ENCODE results near the gene METTL15.

DNA sequence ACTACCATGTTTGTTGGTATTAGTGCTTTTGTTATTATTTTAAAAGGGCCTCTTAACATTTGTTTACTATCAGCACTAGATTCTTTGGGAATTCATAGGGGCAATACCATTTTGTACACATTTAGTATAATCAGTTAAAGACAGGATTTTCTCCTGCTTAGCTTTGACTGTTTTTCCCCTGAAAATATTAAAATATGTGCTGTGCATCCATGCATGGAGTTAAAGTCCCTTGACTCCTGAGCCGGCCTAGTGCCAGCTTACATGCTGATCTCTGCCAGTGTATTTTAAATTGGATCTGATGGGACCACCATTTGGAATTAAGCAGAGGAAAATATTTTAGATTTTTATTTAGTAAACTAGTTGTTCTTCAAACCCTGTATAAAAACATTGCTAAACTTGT, 161.4 kb downstream of the METTL15 start:
- no peak for TF ChIP-seq POLR2A (IDR thresholded peaks at IDR 0.05)
- TF ChIP-seq, protein P1, sequence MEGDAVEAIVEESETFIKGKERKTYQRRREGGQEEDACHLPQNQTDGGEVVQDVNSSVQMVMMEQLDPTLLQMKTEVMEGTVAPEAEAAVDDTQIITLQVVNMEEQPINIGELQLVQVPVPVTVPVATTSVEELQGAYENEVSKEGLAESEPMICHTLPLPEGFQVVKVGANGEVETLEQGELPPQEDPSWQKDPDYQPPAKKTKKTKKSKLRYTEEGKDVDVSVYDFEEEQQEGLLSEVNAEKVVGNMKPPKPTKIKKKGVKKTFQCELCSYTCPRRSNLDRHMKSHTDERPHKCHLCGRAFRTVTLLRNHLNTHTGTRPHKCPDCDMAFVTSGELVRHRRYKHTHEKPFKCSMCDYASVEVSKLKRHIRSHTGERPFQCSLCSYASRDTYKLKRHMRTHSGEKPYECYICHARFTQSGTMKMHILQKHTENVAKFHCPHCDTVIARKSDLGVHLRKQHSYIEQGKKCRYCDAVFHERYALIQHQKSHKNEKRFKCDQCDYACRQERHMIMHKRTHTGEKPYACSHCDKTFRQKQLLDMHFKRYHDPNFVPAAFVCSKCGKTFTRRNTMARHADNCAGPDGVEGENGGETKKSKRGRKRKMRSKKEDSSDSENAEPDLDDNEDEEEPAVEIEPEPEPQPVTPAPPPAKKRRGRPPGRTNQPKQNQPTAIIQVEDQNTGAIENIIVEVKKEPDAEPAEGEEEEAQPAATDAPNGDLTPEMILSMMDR (IDR thresholded peaks at IDR 0.05): no peak

Data from heart left ventricle (tissue), 13 donors.